CD4-positive, alpha-beta T cell treated with Interleukin-2 at 100 ng/mL for 4 hours (primary cell): ENCODE results near the gene PPP1R13L.

ENCODE experiments used
- DNase-seq: peaks from one replicate; pipeline ENCODE4 v3.0.0-alpha.2; 2020; ENCODE audit warnings: low spot score

PPP1R13L gene, protein sequence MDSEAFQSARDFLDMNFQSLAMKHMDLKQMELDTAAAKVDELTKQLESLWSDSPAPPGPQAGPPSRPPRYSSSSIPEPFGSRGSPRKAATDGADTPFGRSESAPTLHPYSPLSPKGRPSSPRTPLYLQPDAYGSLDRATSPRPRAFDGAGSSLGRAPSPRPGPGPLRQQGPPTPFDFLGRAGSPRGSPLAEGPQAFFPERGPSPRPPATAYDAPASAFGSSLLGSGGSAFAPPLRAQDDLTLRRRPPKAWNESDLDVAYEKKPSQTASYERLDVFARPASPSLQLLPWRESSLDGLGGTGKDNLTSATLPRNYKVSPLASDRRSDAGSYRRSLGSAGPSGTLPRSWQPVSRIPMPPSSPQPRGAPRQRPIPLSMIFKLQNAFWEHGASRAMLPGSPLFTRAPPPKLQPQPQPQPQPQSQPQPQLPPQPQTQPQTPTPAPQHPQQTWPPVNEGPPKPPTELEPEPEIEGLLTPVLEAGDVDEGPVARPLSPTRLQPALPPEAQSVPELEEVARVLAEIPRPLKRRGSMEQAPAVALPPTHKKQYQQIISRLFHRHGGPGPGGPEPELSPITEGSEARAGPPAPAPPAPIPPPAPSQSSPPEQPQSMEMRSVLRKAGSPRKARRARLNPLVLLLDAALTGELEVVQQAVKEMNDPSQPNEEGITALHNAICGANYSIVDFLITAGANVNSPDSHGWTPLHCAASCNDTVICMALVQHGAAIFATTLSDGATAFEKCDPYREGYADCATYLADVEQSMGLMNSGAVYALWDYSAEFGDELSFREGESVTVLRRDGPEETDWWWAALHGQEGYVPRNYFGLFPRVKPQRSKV

DNA sequence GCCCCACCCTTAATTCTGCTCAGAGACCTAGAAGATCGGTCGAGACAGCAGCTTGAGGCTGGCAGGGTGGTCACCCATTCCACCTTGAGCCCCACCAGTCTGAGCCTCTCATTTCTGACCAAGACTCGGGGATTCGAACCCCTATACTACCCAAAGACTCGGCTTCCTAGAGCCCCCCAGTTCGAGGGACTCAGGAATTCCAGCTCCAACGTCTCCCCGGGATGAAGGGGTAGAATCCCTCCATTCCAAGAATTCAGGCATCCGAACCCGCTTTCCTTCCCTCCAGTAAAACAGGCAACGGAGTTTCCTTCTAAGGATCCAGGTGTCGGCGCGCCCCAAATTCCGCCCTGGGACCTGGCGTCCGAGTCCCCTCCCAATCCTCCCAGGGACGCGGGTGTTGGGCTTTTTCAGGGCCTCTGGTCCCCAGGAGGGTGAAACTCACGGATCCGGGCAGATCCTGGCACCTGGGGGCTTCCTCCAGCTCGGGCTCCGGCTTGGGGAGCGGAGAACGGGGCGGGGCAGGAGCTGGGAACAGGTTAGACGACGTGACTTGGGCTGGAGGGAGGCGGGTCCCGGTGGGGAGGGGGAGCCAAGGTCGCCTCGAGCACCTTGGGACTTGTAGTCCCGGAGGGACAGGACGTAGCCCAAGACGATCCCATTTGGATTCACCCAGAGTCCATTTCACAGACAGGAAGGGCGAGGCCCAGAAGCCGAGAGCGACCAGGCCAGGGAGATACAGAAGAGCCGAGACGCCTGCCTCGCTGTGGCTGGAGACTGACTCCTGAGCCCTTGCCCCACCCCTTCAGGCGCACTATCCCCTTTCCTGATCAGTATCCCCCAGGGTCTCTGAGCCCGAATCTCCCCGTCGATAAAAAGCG, at the start of gene PPP1R13L:
Gene PPP1R13L, minus strand, starts transcription at position 513 of the 878 bp plus-strand sequence. CDS start 6,751 bp downstream, outside the sequence.
- DNase-seq = peak; percentile 36

DNA sequence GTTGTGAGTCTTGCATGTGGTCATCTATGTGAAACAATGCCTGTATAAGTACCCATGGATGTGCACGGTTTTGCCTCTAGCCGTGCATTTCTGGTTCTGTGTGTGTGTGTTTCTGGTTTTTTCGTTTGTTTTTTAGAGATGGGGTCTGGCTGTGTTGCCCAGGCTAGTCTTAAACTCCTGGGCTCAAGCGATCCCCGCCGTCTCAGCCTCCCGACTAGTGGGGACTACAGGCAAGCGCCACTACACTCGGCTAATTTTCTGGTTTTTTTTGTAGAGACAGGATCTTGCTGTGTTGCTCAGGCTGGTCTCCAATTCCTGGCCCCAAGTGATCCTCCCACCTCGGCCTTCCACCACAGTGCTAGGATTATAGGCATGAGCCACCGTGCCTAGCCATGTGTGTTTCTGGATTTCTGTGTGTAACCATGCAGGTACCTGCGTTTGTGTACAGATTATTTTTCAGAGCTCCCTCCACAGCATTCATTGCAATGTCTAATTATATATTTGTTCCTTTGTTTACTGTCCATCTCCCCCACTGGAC, 47.0 kb upstream of the PPP1R13L start:
- no peak for DNase-seq

DNA sequence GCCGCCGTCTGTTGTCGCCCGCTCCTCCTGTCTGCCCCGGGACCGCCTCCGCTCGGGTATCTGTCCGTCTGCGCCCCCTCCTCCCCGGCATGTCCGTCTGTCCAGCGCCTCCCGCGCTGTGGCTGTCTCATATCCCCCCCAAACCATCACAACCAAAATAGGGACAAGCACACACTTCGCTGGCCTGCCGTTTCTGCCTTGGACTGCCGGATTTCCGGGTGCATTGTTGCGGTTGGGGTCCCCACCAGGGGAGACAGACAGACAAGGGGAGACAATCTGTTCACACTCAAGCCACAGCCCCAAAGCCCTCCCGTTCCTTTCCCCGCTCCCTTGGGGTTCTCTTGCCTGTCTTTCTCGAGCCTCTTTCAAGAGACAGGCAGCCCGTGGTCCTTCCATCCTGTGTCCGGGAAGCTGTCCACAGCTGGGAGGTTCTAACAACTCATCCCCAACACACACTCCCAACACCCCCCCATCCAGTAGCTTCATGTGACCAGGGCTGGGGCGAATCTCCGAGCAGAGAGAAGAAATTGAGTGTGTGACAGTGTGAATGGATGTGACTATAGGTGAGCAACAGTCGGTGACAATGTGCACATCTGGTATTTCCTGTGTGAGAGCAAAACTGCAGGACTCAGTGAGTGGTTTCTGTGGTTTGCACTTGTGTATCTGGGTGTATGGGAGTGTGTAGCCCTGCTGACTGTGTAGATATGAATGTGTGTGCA, 46.4 kb upstream of the PPP1R13L start:
- DNase-seq = peak; percentile 87

DNA sequence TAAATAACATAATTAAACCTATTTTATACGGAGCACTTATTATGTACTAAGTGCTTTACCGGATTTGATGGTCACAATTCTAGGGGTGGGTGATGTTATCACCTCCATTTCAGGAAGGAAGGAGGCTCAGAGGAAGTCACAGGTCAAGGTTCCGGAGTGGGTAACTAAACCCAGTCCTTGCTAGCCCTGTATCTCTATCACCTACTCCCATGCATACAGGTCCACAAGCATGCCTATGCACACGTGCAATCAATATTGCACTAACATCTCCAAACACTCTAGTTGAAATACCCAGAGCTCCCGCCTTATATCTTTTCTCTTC, 45.1 kb upstream of the PPP1R13L start:
- DNase-seq = peak; percentile 76

DNA sequence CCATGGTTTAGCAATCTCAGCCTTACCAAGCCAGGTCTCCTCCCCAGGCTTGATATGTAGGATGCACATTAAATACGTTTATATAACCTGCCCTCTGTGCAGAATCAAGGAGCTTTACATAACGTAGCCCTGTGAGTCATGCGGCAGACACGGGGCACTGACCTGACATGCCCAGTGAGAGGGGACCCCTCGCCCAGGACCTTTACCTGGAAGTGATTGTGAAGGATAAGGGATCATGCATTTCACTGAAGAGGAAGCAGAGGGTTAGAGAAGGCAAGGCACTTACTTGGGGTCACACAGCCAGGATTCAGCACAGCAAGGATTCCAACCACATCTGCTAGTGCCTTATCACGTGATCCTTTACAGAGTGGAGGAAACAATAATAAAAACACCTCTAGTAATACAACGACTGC, 44.0 kb upstream of the PPP1R13L start:
- DNase-seq = peak; percentile 30

DNA sequence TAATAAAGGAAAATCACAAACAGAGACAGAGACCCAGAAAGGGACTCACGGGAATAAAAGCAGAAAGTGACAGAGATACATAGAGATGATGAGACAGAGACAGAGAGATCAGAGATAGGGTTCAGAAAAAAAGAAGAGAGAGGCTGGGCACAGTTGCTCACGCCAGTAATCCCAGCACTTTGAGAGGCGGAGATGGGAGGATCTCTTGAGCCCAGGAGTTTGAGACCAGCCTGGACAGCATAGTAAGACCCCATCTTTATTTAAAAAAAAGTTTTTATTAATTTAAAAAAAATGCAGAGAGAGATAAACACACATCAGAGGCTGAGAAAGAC, 43.5 kb upstream of the PPP1R13L start:
- no peak for DNase-seq

DNA sequence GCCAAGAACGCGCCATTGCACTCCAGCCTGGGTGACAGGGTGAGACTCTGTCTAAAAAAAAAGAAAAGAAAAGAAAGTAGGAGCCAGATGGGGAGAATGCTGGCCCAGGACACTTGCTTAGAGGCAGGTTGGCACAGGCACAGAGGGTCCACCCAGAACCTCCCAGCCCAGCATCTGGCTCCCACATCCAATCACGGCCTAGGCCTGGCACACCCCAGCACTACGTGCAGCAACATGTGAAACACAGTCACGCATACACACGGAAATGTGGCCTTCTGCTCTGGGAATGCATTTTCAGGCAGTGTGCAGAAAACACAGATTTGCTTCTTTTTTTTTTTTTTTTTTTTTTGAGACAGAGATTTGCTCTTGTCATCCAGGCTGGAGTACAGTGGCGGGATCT, 42.1 kb upstream of the PPP1R13L start:
- no peak for DNase-seq

DNA sequence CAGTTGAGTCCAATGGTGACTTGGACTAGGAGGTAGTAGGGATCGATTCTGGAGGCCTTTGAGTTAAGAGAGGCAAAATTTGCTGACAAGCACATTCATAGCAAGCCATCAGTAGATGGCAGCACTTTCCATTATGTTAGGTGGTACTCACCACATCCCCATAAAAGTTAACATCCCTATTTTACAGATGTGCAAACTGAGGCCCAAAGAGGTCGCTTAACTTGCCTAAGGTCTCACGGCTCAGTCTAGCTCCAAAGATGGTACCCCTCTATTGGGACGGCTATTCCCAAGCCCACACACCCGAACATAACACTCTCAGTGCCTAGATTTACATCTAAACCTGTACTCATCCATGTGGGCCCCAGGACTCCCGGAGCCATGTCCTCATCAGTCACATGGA, 41.4 kb upstream of the PPP1R13L start:
- DNase-seq = peak; percentile 56

DNA sequence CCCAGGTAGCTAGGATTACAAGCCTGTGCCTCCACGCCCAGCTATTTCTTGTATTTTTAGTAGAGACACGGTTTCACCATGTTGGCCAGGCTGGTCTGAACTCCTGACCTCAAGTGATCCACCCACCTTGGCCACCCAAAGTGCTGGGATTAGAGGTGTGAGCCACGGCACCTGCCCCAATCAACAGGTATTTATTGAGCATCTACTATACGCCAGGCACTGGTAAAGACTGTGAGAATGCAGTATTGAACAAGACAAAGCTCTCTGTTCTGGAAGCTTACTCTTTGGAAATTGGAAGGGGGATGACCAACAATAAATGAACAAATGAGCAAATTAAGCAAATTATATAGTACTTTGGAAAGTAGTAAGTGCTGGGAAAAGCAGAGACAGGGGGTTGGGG, 40.3 kb upstream of the PPP1R13L start:
- DNase-seq = no peak

DNA sequence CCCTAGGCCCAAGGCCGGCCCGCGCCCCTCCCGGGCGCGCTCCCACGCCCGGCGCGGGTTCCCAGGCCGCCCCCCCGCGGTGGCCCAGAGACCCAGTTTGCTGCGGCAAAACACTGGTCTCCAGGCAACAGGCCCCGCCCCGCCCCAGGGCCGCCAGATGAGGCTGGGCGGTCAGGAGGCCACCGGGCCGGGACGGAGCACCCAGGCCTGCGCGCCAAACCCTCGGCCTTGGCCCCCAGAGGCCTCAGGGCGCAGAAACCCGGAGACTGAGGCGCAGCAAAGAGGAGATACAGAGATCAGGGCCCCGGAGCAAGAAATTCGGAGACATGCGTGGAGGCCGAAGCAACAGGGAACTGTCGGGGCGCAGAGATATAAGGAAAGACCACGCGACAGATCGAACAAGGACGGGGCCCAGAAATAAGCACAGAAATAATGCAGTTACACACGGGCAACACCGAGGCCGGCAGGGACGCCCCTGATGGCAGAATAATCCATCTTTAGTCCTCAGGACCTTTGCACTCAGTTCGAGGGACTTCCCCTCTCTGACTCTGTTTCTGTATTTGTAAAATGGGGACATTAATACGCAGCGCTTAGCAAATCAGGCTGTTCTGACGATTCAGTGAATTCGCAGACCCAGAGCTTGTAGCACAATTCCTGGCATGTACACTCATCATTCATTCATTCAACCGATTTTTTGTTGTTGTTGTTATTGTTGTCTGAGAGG, 39.6 kb upstream of the PPP1R13L start:
- DNase-seq = peak; percentile 88

DNA sequence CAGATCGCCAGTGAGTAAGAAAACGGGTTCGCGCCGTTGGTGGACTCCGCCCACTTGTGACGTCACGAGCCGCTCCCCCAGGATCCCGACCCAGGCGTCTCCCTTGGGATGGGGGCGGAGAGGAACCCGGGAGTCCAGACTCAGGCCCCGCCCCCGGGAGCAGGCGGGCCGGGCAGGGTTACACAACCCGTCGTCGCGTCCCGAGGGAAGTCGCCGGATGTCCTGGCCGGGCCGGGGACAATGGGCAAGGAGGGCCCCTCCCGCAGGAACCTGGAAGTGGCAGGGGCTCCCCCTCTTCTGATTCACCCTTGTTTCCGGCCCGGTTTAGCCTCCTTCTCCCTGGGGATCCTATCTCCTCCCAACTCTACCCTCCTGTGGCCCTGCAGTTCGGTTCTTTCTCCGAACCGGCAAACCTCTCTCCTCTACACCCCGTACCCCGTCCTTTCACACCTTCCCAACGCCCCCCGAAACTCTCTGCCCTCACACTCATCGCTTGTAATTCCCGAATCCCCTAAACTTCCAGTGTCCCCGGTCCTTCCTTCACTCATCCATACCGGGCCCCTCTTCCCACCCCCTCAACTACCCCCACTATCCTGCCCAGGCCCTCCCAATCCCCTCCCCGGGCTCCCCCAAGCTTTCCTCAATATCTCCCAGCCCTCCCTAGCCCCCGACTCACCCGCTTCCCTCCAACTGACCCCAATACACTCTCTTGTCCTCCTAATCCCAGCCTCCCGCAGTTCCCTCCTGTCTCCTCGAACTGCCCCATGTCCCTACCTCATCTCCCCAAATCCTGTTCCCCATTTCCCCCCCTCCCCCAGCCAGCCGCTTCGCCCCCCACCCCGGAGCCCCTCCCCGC, 38.8 kb upstream of the PPP1R13L start:
- peak; percentile 57 for DNase-seq

DNA sequence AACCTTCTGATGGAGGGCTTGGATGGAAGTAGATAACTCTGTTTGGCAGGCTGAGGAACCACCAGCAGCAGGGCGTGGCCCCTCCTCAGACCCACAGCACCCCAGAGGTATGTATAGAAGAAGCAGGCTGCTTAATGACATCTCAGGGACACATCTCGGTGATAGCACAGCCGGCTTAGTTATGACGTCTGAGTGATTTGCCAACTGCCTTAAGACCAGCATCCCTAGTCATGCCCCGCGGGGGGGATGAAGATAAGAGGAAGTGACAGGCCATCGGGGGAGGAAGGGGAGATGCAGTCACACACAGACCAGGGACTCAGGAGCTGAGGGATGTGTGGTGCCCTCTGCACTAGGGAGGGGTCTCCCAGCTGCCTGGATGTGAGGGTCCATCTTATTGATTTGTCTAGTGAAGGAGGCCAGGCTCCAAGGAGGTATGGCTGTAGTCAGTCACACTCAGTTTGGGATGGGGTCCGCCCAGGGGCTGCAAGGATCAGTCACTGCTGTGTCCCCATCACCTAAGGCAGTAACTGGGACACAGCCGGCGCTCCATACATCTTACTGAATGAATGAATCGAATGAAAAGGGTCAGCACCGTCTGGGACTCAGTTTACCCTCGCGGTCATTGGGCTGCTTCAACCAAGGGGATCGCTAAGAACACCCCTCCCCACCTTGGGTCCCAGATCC, 38.1 kb upstream of the PPP1R13L start:
- DNase-seq = peak; percentile 61

DNA sequence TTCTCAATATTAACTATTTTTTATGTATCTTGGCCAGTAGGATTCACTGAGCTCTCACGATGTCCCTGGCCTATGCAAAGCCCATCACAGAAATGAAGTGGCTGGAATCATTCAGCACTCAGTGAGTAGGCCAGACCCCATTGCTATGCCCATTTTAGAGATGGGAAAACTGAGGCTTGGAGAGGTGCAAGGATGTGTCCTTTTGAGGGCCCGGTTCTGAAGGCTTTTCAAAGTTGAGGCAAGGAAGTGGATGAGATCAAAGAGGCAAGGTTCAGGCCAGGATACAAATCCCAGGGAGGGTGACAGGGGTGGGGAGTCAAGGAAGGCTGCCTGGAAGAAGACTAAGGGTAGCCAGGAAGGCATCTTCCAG, 37.5 kb upstream of the PPP1R13L start:
- no peak for DNase-seq

DNA sequence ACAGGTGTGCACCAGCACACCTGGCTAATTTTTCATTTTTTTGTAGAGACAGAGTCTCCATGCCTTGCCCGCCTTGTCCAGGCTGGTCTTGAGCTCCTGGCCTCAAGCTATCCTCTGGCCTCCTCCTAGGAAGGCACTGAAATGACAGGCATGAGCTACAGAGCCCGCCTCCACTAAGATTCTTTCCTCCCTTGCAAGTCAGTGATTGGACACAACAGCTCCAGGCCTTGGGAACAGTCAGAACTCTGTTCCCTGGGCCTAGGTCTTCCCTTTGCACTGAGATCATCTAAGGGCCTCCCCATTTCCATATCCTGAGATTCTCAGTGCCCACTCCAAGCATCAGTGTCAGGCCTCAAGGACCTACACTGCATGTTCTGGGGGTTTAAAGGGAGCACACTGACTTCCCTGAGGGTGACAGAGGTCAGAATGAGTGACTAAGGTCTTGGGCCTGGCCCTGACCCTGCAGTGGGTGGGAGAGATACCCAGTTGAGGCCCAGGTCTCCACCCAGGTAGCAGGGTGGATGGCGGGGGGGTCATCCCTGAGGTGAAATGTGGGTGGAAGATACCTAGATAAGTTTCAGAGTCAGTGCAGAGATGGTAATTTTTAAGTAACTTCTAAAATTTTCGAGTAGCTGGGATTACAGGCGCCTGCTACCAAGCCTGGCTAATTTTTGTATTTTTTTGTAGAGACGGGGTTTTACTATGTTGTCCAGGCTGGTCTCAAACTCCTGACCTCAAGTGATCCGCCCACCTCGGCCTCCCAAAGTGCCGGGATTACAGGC, 36.2 kb upstream of the PPP1R13L start:
- no peak for DNase-seq

DNA sequence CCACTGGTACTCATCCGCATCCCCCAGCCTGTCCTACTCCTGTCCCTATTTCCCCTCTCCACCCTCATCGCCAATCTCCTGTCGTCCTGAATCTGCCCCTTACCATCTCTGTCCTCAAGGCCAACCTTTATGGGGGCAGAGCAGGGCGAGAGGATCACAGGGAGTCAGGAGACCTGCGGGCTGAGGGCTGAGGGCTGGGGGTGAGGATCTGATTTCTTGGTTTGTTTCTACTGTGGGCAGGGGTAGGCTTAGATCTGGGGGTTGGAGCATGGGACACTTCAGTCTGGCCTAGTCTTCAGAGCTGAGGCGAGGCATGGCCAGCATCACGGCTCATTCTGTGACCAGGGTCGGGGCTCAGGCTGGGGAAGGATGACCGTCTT, 35.4 kb upstream of the PPP1R13L start:
- no peak for DNase-seq

DNA sequence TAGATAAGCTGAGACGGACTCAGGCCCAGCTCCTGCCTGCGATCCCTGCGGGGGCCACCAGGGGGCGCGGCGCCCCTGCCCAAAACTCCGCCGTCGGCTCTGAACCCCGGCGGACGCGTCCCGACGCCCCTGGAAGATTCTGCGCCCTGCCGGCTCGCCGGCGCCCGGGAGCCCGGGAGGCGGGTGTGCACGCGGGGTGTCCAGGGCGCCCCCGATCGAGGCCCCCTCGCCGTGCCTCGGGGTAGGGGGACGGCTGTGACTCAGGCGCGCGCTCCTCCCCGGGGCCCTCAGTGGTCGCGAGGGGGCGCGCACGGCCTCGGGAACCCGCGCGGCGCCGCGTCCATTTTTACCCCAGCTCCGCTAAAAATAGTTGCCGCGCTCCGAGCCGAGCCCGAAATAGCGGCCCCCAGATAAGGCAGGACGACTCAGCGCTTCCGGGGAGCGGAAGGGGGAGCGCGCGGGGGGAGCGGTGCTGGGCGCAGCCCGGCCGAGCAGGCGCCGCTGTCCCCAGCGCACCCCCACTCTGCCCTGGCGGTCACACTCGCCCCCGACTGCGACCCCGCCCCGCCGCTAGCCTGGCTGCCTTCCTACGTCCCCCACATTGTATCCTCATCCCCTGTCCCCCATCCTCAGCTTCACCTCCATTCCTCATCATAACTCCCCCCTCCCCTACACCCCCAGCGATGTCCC, 34.8 kb upstream of the PPP1R13L start:
- DNase-seq = peak; percentile 89

DNA sequence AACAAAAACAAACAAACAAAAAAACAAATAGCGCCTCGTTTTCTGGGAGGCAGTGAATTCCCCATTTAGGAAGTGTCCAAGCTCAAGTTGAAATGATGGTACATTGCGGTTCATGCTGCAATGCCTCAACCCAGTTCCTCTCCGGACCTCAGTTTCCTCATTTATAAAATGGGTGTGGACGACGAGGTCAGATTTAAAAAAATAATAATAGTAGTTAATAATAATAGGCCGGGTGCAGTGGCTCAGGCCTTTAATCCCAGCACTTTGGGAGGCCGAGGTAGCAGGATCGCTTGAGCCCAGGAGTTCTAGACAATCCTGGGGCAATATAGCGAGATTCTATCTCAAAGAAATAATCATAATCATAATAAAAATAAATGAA, 34.3 kb upstream of the PPP1R13L start:
- no peak for DNase-seq

DNA sequence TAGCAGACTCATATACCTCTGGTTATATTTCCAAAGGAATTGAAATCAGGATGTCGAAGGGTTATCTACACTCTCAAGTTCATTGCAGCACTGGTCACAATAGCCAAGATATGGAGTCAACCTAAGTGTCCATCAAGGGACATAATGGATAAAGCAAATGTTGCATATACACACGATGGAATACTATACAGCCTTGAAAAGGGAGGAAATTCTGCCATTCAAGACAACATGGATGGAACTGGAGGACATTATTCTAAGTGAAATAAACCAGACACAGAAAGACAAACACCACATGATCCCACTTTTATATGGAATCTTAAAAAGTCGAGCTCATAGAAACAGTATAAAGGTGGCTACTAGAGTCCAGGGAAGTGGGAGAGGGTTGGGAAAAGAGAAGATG, 32.5 kb upstream of the PPP1R13L start:
- DNase-seq = no peak
